Daoy (cell line): Measurements from ENCODE around the gene RASSF1. TPM values are rescaled to one million over a fixed set of nuclear protein-coding genes. Genes with fewer than 3 reads are reported as not detected.

Source experiments
- DNase-seq: peaks from one replicate; pipeline ENCODE4 v3.0.0-alpha.2; 2015; ENCODE audit warnings: low read depth
- total RNA-seq: library from RNA; depleted of rRNA; stranded (reverse); fragments of >200 nt; shearing (Covaris generic); gene quantifications from 2 replicates; pipeline ENCODE4 v1.2.3, GENCODE V29; 2014

The RASSF1 gene
- total RNA-seq, 1 experiment from 2014 or later = 12.7 TPM

GRCh38 chr3:50299929-50300680 is 40.5 kb downstream of the RASSF1 start:
- no peak for DNase-seq

DNA sequence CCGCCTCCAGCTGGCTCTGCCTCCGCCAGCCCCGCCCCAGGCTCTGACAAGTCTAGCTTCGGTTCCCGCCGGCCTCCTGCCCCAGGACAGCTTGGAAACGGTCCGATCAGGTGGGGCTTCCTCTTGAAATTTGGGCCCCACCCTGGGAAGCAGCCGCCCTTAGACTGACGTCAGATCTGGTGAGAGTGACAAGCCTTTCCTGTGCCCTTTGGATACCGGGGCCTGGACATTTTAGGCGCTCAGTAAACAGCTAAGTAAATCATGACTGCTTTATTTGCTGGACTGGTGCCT is 41.1 kb downstream of the RASSF1 start:
- no peak for DNase-seq

DNA sequence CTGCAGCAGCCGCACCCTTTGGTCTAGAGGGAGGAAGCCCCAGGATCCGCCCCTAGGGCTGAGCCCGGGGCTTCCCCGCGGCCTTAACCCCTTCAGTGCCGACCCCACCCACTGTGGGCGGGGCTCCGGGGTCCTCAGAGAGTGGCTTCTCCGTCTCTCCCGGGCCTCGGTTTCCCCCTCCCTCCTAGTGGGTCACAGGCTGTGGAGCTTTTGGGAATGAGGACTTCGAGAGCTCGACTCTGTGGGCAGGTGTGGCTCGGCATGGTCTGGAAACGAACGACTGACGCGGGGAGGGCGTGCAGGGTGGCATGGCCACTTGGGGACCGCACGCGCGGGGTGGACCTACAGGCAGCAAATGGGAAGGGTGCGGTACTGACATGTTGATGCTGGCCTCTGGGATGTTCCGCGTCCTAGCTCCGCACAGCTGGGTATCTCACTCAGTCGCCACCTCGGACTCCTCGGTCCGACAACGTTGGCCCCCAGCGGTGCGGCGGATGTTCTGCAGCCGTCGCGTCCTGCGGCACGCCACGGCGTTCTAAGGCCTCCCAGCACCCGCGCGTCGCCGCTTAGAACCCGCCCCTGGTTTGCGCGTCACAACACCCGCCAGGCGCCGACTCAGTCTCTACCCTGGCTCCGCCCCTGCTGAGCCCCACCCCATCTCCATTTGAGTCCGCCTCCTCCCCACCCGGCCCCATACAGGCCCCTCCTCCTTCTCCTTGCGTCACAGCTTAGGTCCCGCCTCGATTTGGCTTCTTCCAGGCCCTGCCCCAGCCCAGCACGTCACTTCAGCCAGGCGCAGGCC is 41.6 kb downstream of the RASSF1 start, which contains the start of the genes HYAL3 and NAA80:
Gene HYAL3 (minus strand): TSS at position 570 of the 802 bp plus-strand sequence. CDS start 3,803 bp downstream, outside the sequence.
Gene NAA80 (minus strand): TSS at position 570 of the 802 bp plus-strand sequence. CDS start 1,942 bp downstream, outside the sequence.
- peak; percentile 98 for DNase-seq

DNA sequence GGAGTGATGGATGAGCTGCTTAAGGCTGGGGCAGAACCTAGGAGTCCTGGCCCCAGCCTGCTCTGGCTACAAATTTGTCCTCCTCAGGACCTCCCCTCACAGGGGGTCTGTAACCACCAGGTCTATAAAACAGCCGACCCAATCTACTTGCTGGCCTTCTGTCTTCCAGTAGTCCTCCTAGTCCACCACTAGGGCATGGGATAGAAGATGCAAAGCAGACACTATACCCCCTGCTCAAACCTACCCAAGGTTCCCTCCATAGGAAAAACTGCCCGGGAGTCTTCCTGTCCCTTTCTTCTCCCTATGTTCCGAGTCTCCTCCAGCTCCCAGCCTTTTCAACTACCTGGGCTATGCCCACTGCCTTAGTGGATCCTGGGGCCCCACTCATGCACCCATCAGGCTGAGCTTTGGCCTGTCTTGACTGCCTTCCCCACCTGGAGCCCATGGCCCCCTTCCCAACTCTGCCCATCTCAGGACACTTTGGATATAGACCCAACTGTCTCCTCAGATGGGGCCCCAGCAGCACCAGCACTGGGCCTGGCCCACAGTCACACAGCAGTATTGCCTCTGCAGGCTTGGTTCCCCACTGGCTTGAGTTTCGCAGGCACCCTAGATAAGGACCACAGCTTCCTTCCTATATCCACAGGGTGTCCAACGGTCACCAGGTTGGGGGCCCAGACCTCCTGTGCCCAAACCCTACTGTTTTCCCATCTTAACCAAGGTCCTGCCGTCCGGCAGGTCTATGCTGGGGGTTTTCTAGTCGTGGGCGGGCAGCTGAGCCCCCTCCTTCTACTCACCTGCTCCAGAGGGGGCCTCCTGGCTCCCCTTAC is 42.5 kb downstream of the RASSF1 start:
- no peak for DNase-seq

DNA sequence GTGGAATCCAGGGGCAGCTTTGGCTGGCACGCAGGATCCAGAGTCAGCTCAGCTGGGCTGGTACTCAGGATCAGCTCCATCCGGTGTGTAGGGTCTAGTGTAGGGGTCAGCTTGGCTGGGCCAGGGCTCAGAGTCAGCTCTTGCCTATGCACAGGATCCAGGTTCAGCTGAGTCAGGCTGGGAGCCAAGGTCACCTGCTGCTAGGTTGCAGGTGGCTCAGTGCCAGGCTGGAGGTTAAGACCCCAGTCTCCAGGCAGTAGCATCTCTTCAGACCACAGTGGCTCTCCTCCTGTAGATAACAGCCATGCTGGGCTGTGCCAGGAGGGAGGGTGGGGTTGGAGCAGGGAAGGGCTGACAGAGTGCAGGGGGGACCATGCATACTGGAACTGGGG is 43.3 kb downstream of the RASSF1 start:
- DNase-seq = no peak

- DNase-seq = no peak
Observed at GRCh38 chr3:50296721-50297383, 43.8 kb downstream of the RASSF1 start.

DNA sequence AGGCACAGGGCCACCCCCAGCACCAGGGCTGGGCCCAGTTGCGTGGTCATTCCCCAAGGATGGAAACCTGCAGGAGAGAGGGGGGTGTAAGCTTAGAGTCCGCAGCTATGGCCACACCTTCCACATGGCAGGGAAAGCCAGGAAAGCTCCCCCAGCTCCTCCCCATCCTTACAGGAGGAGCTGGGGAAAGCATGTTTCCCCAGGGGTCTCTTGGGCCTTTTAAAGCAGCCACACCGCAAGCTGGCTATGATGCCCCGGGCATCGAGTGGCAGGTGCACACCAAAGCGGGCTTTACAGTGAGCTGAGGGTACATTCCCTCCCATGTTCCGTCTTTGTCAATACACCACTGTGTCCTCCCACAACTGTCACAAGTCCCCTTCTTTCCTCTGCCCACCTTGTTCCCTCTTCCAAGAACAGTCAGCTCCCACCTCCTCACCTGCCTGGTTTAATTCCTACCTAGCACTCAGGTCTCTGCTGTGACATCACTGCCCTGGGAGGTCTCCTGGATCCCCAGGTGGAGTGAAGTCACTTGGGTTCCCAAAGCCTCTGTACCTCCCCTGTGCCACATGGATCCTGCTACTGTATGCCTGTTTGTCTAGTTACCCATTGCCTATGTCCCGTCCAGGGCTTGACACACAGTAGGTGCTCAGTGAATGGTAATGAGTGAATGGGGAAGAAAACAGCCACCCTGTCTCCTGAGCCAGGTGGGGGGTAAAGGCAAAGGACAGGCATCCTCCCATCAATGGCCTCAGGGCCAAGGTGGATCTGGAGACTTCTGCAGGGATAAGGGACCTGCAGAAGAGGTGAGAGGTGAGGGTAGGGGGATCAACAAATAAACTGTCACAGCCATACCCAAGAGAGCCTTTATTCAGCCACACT is 44.8 kb downstream of the RASSF1 start:
- no peak for DNase-seq

DNA sequence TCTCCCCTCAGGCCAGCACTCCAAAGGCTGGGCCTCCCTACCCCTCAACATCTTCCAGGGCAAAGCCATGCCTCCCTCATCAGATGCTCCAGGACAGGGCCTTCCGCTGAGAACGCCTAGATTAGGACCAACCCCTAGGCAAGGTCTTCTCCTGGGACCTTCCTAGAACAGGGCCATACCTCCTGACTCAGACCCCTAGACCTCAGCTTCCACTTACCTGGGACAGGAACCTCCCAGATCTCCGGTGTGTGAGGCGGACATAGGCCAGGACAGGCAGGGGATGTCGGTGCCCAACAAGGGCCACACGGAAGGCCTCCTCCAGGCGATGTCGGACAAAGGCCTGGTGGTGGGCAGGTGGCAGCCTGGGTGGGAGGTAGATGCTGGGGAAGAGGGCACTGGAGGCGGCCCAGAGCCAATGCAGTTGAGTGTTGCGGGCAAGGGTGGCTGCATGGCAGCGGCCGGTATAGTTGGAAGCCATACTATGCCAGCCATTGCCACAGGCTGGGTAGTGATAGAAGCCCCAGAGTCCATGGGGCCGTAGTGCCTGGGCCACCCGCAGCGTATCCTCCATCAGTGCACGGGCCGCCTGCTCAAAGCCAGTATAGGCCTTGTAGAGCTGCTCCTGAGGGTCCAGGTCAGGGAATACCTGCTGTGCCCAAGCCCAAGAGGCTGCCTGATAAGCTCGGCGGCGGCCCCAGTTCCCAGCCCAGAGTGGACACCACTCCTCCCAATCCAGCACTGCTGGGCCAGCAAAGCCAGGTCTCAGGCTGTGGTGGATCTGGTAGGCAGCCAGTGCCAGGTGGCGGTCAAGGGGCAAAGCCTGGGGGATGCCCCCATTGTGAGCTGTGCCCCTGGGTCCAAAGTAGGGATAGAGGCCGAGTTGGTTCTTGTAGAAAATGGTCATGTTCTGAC is 45.9 kb downstream of the RASSF1 start:
- no peak for DNase-seq

GRCh38 chr3:50294089-50294488 is 46.5 kb downstream of the RASSF1 start:
- no peak for DNase-seq

DNA sequence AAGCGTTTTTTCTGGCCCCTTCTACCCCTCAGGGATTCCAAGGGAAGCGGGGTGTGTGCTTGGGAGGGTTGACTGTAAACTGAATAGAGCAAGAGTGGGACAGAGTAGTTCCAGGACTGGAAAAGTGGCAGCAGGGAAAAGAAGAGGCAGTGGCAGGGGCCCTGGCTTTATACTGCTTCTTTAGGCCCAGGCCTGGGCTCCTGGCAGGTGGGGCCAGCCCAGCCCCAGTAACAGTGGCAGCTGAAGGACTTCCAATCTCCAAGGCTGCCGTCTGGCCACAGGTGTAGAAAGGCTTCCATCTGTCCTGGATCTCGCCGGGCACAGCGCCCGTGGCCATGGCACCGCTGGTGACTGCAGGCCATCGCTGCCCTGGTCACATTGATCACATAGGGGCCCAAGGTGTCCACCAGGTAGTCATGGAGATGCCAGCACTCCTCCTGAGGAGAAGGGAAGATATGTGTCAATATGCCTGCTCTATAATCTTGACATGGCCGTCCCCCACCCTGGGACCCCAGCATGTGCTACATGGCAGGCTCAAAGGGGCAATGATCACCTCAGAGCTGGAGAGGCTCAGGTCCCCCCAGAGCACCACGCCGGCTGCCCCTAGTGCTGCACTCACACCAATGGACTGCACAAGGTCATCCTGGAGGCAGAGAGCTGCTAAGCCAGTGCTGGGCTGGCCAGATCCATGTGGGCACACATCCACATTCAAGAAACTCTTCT is 47.4 kb downstream of the RASSF1 start:
- DNase-seq = no peak

DNA sequence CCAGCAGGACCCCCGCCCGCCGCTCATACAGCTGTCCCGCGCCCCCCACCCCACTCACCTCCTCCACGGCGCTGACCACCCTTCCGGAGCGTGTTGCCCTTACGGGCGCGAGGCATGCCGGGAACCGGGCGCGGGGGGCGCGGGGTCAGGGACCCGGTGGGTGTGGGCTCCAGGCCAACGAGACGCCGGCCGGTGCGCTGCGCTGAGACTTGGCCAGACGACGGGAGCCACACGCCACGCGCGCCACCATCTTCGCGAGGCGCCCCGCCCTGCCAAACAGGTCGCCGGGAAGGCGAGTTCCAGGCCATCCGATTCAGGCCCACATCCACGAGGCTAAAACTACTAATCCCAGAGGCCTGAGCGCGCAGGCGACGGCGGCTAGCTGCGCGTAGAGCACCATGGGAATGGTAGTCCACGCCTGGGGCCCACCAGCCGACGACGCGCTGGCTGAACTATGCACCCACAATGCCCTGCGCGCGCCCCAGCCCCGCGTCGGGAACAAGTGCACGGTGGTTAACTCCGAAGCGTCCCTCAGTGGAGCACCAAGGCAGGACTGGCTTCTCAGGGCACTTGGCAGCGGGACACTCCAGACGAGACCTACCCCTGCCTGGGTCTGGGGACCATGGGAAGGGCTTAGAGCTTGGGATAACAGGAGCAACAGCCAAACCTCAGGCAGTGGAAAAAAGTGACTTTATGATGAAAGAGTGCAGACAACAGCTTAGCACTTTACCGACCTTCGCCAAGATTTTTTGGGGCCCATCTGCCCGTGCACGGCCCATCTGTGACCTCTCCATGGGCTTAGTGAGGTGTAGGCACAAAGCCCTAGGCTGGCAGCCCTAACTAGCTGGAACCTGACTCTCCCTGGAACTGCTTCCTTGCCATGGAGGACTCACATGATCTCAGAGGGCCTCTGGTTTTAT is 48.2 kb downstream of the RASSF1 start, which contains the start of gene IFRD2:
Gene IFRD2 (minus strand): TSS at position 271 of the 920 bp plus-strand sequence. CDS start 155 bp downstream, at position 116.
- DNase-seq = peak; percentile 97

- DNase-seq = no peak
Observed at GRCh38 chr3:50290161-50290641, 50.4 kb downstream of the RASSF1 start.

DNA sequence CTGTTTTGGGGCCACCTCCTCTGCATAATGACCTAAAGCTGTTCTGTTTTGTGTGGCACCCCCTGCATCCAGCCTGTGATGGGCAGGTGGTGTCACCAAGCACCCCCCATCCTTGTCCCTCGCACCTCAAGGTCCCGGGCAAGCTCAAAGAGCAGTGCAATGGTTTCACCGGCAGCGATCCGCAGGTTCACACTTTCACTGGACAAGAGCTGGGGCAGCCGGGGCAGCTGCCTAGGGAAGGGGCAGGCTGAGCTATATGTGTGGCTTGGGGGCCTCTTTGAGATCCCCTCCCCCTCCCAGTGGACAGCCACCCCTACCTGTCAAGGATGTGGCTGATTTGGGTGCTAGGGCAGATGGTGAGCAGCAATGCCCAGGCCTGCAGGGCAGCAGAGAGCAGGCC is 51.5 kb downstream of the RASSF1 start:
- no peak for DNase-seq

DNA sequence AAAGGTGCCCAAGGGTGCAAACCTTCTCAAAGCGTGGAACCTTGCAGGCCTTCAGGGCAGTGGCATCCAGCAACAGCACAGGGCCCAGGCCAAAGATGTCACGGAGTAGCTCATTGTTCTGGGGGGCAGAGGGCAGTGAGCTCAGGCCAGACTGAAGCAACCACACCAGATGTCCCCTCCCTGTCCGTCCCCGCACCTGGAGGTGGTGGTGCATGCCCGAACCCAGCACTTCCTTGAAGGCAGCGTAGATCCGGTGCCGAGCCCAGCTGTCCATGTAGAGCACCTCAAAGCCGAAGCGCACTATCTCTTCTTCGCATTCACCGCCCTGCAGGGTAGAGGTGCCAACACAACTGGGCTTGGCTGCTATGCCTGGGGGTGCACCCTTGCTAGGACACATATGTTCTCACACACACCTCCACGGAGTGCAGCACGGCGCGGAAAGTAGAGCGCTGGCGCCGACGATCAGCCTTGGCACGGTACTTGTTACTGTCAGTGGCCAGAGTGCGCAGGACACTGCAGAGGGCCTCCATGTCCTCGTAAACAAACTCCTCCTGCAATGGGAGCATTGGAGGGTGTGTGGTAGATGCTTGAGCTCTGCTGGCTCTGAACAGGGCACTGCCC is 52.1 kb downstream of the RASSF1 start:
- DNase-seq = no peak

- no peak for DNase-seq
Observed at GRCh38 chr3:50287262-50287661, 53.4 kb downstream of the RASSF1 start.

DNA sequence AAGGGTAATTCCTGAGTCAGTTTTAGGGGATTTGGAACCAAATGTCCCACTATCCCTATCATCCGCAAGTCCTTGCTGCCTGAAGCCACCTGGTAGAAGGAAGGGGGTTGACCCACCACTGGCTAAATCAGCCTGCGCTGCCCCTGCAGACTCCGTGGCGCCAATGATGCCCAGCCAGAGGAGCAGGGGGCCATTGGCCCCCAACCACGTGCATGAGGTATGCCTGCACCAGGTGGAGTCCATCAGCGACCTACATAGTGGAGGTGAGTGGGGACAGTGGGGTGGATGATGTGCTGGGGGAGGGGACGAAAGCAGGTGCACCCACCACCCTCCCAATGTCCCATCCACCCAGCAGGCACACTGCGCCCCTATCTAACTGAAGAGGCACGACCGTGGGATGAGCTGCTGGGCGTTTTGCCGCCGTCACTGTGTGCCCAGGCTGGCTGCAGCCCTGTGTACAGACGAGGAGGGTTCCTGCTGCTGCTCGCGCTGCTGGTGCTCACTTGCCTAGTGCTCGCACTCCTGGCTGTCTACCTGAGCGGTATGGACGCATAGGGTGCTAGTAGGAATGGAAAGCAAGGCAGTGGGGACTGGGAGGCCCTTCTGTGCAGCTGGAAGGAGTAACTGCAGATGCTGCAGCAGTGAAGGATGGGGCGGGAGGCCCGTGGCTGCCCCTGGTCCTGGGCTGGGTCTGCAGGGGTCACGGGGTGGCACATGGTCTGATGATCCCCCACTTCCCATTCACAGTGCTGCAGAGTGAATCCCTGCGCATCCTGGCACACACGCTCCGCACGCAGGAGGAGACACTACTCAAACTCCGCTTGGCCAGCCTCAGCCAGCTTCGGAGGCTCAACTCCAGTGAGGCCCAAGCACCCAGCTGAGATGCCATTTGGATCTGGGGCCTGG is 54.1 kb downstream of the RASSF1 start:
- no peak for DNase-seq
